ENCODE data around the gene LINC01488. TPM values are rescaled to one million over a fixed set of nuclear protein-coding genes. Genes with fewer than 3 reads are reported as not detected.

The LINC01488 gene
- total RNA-seq, 1 donor from 2014 or later: 1.3 TPM

- H3K27me3 Mint-ChIP-seq: peaks cover 6% of the 10 kb centered on the region
- no peak overlapping the region for H3K4me3 Mint-ChIP-seq (ENCODE audit: low read depth)
- no peak for TF ChIP-seq CTCF (IDR thresholded peaks at IDR 0.05; ENCODE audit: unreplicated experiment)
- no peak overlapping the region for H3K27ac Mint-ChIP-seq
- no peak for DNase-seq (ENCODE audit: low spot score, unreplicated experiment)
- no peaks in the 10 kb centered on the region for H3K4me1 Mint-ChIP-seq (ENCODE audit: low read depth)
- H3K9me3 Mint-ChIP-seq (ENCODE audit: low read depth): peaks cover 6% of the 10 kb centered on the region
- no peaks in the 10 kb centered on the region for H3K36me3 Mint-ChIP-seq (ENCODE audit: insufficient read depth)
These were observed 31.7 kb downstream of the LINC01488 start for GRCh38 chr11:69513196-69513595.

- H3K4me1 Mint-ChIP-seq (ENCODE audit: low read depth): no peaks in the 10 kb centered on the region
- no peaks in the 10 kb centered on the region for H3K36me3 Mint-ChIP-seq (ENCODE audit: insufficient read depth)
- no peak overlapping the region for H3K27ac Mint-ChIP-seq
- peaks cover 6% of the 10 kb centered on the region for H3K27me3 Mint-ChIP-seq
- DNase-seq (ENCODE audit: low spot score, unreplicated experiment): no peak
- H3K4me3 Mint-ChIP-seq (ENCODE audit: low read depth): no peak overlapping the region
- H3K9me3 Mint-ChIP-seq (ENCODE audit: low read depth): peaks cover 12% of the 10 kb centered on the region
- TF ChIP-seq CTCF (IDR thresholded peaks at IDR 0.05; ENCODE audit: unreplicated experiment): no peak
These were observed 32.3 kb downstream of the LINC01488 start for GRCh38 chr11:69513663-69514224.

GRCh38 chr11:69514771-69515170 lies 33.3 kb downstream of the LINC01488 start:
- Mint-ChIP-seq H3K4me3 (ENCODE audit: low read depth) (no peak overlapping the region), H3K4me1 (ENCODE audit: low read depth) (no peaks in the 10 kb centered on the region), H3K27ac (no peak overlapping the region), H3K9me3 (ENCODE audit: low read depth) (peaks cover 14% of the 10 kb centered on the region), H3K27me3 (peaks cover 6% of the 10 kb centered on the region), H3K36me3 (ENCODE audit: insufficient read depth) (no peaks in the 10 kb centered on the region)
- TF ChIP-seq CTCF (IDR thresholded peaks at IDR 0.05; ENCODE audit: unreplicated experiment): no peak
- no peak for DNase-seq (ENCODE audit: low spot score, unreplicated experiment)

GRCh38 chr11:69515271-69516245 lies 34.1 kb downstream of the LINC01488 start:
- H3K4me3 Mint-ChIP-seq (ENCODE audit: low read depth): no peak overlapping the region
- DNase-seq (ENCODE audit: low spot score, unreplicated experiment): no peak
- peaks cover 14% of the 10 kb centered on the region for H3K9me3 Mint-ChIP-seq (ENCODE audit: low read depth)
- TF ChIP-seq CTCF (IDR thresholded peaks at IDR 0.05; ENCODE audit: unreplicated experiment): no peak
- peaks cover 7% of the 10 kb centered on the region for H3K27me3 Mint-ChIP-seq
- H3K4me1 Mint-ChIP-seq (ENCODE audit: low read depth): no peaks in the 10 kb centered on the region
- H3K36me3 Mint-ChIP-seq (ENCODE audit: insufficient read depth): no peaks in the 10 kb centered on the region
- no peak overlapping the region for H3K27ac Mint-ChIP-seq

GRCh38 chr11:69516526-69516925 lies 35.1 kb downstream of the LINC01488 start:
- H3K36me3 Mint-ChIP-seq (ENCODE audit: insufficient read depth): no peaks in the 10 kb centered on the region
- no peaks in the 10 kb centered on the region for H3K4me1 Mint-ChIP-seq (ENCODE audit: low read depth)
- DNase-seq (ENCODE audit: low spot score, unreplicated experiment): no peak
- H3K27ac Mint-ChIP-seq: no peak overlapping the region
- peaks cover 5% of the 10 kb centered on the region for H3K27me3 Mint-ChIP-seq
- H3K9me3 Mint-ChIP-seq (ENCODE audit: low read depth): peaks cover 14% of the 10 kb centered on the region
- TF ChIP-seq CTCF (IDR thresholded peaks at IDR 0.05; ENCODE audit: unreplicated experiment): no peak
- H3K4me3 Mint-ChIP-seq (ENCODE audit: low read depth): no peak overlapping the region

Measured in progenitor cell of endocrine pancreas (in vitro differentiated cells).